NCI-H2081 (cell line): Measurements from ENCODE around the gene PDE6H.

Source experiments
- DNase-seq, 2 experiments: peaks; one replicate each; lab custom pipeline; 2025; lab: John Stamatoyannopoulos, UW

PDE6H gene

DNA sequence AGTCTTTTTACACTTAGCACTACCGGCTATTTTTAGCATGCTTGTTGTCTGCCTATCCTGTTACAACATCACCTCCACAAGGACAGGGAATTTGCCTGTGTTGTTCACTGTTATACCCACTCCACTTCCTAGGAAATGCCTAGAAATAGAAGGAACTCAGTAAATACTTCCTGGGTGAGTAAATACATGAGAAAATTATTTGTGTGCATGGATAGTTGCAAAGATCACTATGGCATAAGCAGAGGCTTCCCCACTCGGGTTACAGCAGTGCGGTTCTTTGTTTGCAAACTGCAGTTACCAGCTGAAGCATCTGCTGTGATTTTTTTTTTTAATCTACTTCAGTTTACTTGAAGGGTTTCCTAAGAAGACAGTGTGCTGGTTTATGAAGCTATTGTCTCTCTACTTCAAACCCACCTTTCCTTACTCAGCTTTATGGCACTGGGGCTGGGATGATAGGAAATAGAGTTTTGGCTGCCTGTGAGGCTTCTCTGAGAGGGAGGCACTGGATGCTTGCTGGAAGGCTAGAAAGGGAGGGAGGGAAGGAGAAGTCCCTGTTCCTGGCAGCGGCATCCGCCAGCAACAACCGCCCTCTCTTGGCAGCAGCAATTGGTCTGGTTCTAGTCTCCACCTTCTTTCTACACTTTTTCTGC is 29.0 kb downstream of the PDE6H start:
- no peak for DNase-seq

DNA sequence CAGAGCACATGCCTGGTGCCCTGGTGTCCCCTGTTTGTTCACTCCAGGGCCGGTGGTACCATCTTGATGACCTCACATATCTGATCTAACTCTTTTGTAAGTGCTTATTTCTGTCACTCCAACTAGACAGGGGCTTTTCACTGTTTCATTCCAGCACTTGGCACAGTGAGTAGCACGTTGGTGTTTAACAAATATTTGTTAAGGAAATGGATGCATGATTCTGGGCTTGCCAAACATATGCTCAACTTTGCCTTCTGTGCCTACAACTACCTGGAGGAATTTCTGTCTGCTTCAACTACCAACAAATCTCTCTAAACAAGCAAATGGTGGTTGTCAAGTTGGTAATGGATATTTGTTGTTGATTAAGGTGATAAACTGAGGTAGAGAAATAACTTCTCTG is 31.6 kb downstream of the PDE6H start:
- no peak for DNase-seq

DNA sequence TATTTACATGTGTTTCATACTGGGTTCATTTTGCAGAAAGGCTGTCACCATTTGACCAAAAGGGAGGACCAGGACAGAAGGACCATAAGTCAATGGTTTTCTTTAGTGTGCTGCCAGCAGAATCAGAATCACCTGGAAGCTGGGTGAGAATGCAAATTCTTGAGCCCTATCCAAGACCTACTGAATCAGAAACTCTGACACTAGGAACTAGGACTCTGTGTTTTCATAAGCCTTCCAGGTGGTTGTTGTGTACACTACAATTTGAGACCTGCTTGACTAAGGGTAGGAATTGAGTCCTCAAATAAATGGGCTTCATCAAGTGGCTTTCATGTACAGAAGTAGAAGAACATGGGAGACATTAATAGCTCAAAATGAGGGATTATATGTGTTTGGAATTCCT is 32.2 kb downstream of the PDE6H start:
- no peak for DNase-seq

DNA sequence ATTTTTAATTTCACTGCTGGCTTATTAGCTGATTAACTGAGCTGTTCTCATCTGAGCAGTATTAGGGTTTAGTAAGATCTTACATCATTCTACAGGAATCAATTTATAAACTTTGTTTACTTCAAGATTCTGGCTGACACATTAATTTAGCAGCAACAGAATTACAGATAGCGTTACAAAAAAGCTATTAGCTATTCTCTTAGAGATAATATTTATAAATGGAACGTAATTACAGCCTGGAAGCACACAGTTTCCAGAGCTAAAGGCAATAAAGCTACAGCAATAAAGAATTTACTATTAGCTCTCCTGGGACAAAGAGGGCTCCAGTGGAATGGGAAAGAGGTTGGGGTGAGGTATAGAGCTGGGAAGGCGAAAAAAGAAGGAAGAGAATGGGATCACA is 34.7 kb downstream of the PDE6H start:
- DNase-seq, result no peak

DNA sequence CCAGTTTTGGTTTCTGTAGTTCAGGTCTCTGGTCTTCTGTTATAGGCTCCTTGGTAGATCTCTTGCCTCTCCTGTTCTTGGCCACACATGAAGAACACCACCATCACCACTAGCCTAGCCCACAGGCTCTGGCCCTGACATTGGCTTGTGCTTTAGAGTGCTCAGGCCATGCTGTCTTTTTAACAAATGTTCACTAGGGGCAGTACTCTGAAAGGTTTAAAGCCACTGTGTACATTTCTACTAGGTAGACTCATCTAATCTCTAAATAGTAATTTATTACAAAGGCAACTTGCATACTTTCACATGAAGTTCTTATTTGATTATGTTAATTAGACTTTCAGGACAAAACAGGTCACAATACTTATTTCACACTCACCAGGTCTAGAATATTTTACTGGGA is 38.3 kb downstream of the PDE6H start:
- no peak for DNase-seq

DNA sequence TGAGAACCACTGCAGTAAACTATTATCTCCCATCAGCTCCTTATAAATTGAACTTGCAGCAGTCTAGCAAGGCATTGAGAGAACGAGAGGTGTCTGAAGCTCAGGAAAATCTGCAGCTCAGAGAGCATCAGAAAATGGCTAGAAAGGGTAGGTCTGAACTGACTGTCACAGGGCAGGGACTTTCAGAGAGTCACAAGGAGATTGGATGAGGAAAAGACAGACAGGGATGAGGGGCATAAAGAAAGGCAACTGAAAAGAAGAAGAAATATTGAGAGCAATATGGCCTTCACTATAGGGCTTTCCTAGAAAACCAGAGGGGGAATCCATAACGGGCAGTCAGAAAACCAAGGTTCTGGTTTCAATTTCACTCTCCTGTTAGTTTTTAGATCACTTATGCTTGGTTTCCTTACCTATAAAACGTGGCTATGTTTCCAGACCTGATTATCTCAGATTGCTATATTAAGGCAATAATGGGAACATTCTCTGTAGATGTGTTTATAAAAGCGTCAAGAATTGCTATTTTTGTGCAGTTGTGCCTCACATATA is 40.9 kb downstream of the PDE6H start:
- no peak for DNase-seq

DNA sequence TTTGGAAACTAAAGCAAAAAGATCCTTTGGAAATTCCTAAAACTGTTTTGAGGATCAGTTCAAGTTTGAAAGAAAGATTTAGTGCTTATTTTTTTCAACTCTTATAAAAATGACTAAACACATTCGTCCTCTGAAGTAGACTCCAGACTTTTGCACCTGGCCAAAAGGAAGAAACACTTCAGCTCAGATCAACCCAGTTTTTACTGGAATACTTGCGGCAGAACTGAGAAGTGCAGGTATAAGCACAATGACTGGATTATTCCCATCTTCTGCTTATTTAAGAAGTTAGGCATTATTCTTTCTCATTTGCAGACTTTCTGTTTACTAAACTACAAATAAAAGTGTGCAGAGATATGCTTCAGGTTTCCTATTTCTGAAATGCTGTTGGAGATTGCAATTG is 41.9 kb downstream of the PDE6H start:
- no peak for DNase-seq

DNA sequence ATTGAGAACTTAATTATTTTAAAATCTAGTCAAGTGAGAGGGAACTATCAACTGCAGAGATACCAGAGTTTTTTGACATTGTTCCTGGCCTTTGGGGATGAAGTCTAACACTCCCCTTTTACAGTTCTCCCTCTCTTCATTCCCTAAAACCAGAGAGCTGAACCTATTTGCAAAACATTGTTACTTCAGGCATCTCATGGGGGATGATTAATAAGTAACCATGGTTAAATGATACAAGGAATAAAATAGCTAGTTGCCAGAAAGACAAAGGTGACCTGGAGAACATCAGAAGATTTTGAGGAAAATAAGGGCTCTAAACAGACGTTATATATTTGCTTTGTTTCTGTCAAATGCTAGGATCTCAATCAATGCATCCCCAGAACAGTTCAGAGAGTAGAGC is 42.3 kb downstream of the PDE6H start:
- no peak for DNase-seq

DNA sequence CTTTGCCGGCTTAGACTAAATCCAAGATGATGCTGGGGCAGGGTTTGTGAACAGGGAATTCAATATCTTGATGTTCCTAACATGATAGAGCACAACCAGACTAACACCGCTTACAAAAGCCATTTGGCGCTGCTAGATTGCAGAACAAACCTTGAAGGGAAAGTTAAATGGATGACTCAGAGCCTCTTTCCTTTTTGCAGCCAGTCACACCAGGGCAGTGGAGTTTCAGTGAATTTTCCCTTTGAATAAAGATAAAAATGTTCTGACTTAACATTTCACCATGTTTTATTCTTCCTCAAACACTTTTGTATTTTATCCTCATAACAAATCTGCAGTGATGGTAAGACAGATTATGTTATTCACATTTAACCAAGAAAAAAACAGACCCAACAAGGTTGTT is 47.3 kb downstream of the PDE6H start:
- DNase-seq, result no peak
